ENCODE measurements around the gene MMP2.

DNA sequence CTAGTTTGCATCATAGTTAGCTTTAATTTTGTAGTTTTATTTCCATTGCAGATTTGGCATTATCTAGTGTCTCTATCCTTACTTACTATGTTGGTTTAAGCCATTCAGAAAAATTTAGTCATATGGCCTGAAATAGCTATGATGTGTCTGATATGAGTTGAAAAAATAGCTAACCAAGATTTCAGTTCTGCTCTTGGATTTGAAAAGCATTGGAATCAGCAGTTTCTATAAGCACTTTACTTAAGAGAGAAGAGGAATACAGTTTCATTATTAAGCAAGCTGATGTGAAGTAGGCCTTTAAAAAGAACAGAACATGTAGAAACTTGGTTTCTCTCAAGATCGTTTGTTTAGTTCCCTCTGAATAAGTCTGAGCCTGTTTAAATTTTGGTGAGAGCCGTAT is 55.8 kb downstream of the MMP2 start:
- TF ChIP-seq KLF16 (tag by site-specific recombination; IDR thresholded peaks at IDR 0.05) (no peak), ZNF624 (tag by site-specific recombination; IDR thresholded peaks at IDR 0.05) (no peak), ZNF76 (tag by site-specific recombination; IDR thresholded peaks at IDR 0.05; ENCODE audit: borderline replicate concordance, low read depth) (no peak), YY1 (tag by site-specific recombination; IDR thresholded peaks at IDR 0.05) (no peak), SCRT2 (tag by site-specific recombination; IDR thresholded peaks at IDR 0.05) (no peak), ZFP3 (tag by site-specific recombination; IDR thresholded peaks at IDR 0.05; ENCODE audit: low read depth) (no peak), ZNF473 (tag by site-specific recombination; IDR thresholded peaks at IDR 0.05) (no peak), ZNF239 (tag by site-specific recombination; IDR thresholded peaks at IDR 0.05) (no peak), IKZF3 (tag by site-specific recombination; IDR thresholded peaks at IDR 0.05) (no peak), ZNF140 (tag by site-specific recombination; IDR thresholded peaks at IDR 0.05) (no peak)
- TF ChIP-seq, protein P1, sequence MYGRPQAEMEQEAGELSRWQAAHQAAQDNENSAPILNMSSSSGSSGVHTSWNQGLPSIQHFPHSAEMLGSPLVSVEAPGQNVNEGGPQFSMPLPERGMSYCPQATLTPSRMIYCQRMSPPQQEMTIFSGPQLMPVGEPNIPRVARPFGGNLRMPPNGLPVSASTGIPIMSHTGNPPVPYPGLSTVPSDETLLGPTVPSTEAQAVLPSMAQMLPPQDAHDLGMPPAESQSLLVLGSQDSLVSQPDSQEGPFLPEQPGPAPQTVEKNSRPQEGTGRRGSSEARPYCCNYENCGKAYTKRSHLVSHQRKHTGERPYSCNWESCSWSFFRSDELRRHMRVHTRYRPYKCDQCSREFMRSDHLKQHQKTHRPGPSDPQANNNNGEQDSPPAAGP (tag by site-specific recombination; IDR thresholded peaks at IDR 0.05) = no peak
- TF ChIP-seq, protein P2, sequence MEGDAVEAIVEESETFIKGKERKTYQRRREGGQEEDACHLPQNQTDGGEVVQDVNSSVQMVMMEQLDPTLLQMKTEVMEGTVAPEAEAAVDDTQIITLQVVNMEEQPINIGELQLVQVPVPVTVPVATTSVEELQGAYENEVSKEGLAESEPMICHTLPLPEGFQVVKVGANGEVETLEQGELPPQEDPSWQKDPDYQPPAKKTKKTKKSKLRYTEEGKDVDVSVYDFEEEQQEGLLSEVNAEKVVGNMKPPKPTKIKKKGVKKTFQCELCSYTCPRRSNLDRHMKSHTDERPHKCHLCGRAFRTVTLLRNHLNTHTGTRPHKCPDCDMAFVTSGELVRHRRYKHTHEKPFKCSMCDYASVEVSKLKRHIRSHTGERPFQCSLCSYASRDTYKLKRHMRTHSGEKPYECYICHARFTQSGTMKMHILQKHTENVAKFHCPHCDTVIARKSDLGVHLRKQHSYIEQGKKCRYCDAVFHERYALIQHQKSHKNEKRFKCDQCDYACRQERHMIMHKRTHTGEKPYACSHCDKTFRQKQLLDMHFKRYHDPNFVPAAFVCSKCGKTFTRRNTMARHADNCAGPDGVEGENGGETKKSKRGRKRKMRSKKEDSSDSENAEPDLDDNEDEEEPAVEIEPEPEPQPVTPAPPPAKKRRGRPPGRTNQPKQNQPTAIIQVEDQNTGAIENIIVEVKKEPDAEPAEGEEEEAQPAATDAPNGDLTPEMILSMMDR (tag by site-specific recombination; IDR thresholded peaks at IDR 0.05) = no peak
- TF ChIP-seq, protein P3, sequence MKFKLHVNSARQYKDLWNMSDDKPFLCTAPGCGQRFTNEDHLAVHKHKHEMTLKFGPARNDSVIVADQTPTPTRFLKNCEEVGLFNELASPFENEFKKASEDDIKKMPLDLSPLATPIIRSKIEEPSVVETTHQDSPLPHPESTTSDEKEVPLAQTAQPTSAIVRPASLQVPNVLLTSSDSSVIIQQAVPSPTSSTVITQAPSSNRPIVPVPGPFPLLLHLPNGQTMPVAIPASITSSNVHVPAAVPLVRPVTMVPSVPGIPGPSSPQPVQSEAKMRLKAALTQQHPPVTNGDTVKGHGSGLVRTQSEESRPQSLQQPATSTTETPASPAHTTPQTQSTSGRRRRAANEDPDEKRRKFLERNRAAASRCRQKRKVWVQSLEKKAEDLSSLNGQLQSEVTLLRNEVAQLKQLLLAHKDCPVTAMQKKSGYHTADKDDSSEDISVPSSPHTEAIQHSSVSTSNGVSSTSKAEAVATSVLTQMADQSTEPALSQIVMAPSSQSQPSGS (tag by site-specific recombination; IDR thresholded peaks at IDR 0.05; ENCODE audit: low read depth) = no peak
- TF ChIP-seq, protein P4, sequence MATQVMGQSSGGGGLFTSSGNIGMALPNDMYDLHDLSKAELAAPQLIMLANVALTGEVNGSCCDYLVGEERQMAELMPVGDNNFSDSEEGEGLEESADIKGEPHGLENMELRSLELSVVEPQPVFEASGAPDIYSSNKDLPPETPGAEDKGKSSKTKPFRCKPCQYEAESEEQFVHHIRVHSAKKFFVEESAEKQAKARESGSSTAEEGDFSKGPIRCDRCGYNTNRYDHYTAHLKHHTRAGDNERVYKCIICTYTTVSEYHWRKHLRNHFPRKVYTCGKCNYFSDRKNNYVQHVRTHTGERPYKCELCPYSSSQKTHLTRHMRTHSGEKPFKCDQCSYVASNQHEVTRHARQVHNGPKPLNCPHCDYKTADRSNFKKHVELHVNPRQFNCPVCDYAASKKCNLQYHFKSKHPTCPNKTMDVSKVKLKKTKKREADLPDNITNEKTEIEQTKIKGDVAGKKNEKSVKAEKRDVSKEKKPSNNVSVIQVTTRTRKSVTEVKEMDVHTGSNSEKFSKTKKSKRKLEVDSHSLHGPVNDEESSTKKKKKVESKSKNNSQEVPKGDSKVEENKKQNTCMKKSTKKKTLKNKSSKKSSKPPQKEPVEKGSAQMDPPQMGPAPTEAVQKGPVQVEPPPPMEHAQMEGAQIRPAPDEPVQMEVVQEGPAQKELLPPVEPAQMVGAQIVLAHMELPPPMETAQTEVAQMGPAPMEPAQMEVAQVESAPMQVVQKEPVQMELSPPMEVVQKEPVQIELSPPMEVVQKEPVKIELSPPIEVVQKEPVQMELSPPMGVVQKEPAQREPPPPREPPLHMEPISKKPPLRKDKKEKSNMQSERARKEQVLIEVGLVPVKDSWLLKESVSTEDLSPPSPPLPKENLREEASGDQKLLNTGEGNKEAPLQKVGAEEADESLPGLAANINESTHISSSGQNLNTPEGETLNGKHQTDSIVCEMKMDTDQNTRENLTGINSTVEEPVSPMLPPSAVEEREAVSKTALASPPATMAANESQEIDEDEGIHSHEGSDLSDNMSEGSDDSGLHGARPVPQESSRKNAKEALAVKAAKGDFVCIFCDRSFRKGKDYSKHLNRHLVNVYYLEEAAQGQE (tag by site-specific recombination; IDR thresholded peaks at IDR 0.05) = no peak

Measured in HEK293 (cell line).